HepG2 (cell line): ENCODE measurements around the gene FCHO1. TPM values are rescaled to one million over a fixed set of nuclear protein-coding genes. Genes with fewer than 3 reads are reported as not detected.

ENCODE experiments used
- CEBPG ChIP-seq: IDR thresholded peaks from 2 replicates; pipeline ENCODE4 v1.6.1; 2016
- ELF4 ChIP-seq: sonication (generic); formaldehyde crosslinking; IDR thresholded peaks from 2 replicates; pipeline ENCODE4 v1.5.0; 2020; ENCODE audit warnings: missing genetic modification reagents, mild to moderate bottlenecking, moderate library complexity, borderline replicate concordance
- FOXC1 ChIP-seq: sonication (generic); formaldehyde crosslinking; IDR thresholded peaks from 2 replicates; pipeline ENCODE4 v1.8.0; 2022; ENCODE audit warnings: mild to moderate bottlenecking, missing genetic modification reagents, borderline replicate concordance
- MTA3 ChIP-seq: sonication (generic); formaldehyde crosslinking; IDR thresholded peaks from 2 replicates; pipeline ENCODE4 v1.4.0; 2020; ENCODE audit warnings: missing genetic modification reagents
- MTF2 ChIP-seq: sonication (generic); formaldehyde crosslinking; IDR thresholded peaks from 2 replicates; pipeline ENCODE4 v1.5.0; 2020; ENCODE audit warnings: missing genetic modification reagents, borderline replicate concordance
- MZF1 ChIP-seq: sonication (generic); formaldehyde crosslinking; IDR thresholded peaks from 2 replicates; pipeline ENCODE4 v1.8.1; 2023; ENCODE audit warnings: mild to moderate bottlenecking, missing genetic modification reagents, borderline replicate concordance
- NR1H2 ChIP-seq: sonication (generic); formaldehyde crosslinking; IDR thresholded peaks from 2 replicates; pipeline ENCODE4 v1.8.1; 2022; ENCODE audit warnings: low read depth, missing genetic modification reagents, borderline replicate concordance
- RBFOX2 ChIP-seq: fragments of 200-400 bp; formaldehyde crosslinking; IDR thresholded peaks from 2 replicates; pipeline ENCODE4 v1.6.1; 2017; ENCODE audit warnings: low read depth, mild to moderate bottlenecking, low read length
- RXRB ChIP-seq: IDR thresholded peaks from 2 replicates; pipeline ENCODE4 v1.6.1; 2016; ENCODE audit warnings: borderline replicate concordance, missing genetic modification reagents, missing compliant biosample characterization
- SMARCE1 ChIP-seq: fragments of 450-650 bp; IDR thresholded peaks from 2 replicates; pipeline ENCODE4 v1.6.1; 2017; ENCODE audit warnings: borderline replicate concordance
- ZNF329 ChIP-seq: sonication (generic); formaldehyde crosslinking; IDR thresholded peaks from 2 replicates; pipeline ENCODE4 v1.9.0; 2021; ENCODE audit warnings: low read depth, mild to moderate bottlenecking, missing genetic modification reagents
- ZNF382 ChIP-seq: sonication (generic); formaldehyde crosslinking; IDR thresholded peaks from 2 replicates; pipeline ENCODE4 v1.5.0; 2020; ENCODE audit warnings: missing genetic modification reagents, mild to moderate bottlenecking, borderline replicate concordance
- ZNF557 ChIP-seq: sonication (generic); formaldehyde crosslinking; IDR thresholded peaks from 2 replicates; pipeline ENCODE4 v1.4.0; 2020; ENCODE audit warnings: missing genetic modification reagents
- ZNF782 ChIP-seq: sonication (generic); formaldehyde crosslinking; IDR thresholded peaks from 2 replicates; pipeline ENCODE4 v1.4.0; 2020; ENCODE audit warnings: missing genetic modification reagents, mild to moderate bottlenecking, borderline replicate concordance
- ZSCAN30 ChIP-seq: sonication (generic); formaldehyde crosslinking; IDR thresholded peaks from 2 replicates; pipeline ENCODE4 v1.5.0; 2020; ENCODE audit warnings: mild to moderate bottlenecking, missing genetic modification reagents
- polyA plus RNA-seq, 8 experiments: library from polyadenylated mRNA; depleted of rRNA in 3 of 8; stranded (reverse) in 7 of 8; unstranded in 1 of 8; fragments of >200 nt; fragmentation: Illumina TruSeq in 4 of 8; extraction: Trizol in 4 of 8; gene quantifications; 2 replicates each; pipeline versions ENCODE4 v1.2.1 to v1.2.3, GENCODE V29; 2011 to 2016; ENCODE audit warnings: low read depth in 4 of 8, missing spikeins in 1 of 8, mixed read lengths in 1 of 8; ENCODE audit not compliant: insufficient read depth in 1 of 8
- total RNA-seq, 5 experiments: library from RNA; depleted of rRNA; stranded (reverse); fragments of >200 nt; fragmentation: Illumina TruSeq; extraction: Trizol; gene quantifications; 2 replicates each; pipeline ENCODE4 v1.2.3, GENCODE V29; 2016; ENCODE audit warnings: low read depth in 1 of 5
- TF ChIP-seq, protein P1 (sequence below): sonication (generic); formaldehyde crosslinking; IDR thresholded peaks from 2 replicates; pipeline ENCODE4 v1.4.0; 2020; ENCODE audit warnings: missing genetic modification reagents, mild to moderate bottlenecking, borderline replicate concordance
- TF ChIP-seq, protein P2 (sequence below): IDR thresholded peaks from 2 replicates; pipeline ENCODE4 v1.6.1; 2016; ENCODE audit warnings: low read depth, borderline replicate concordance
- TF ChIP-seq, protein P3 (sequence below): IDR thresholded peaks from 2 replicates; pipeline ENCODE4 v1.6.1; 2016; ENCODE audit warnings: missing compliant biosample characterization, missing genetic modification reagents, borderline replicate concordance
- TF ChIP-seq, protein P4 (sequence below): sonication (generic); formaldehyde crosslinking; IDR thresholded peaks from 2 replicates; pipeline ENCODE4 v1.4.0; 2020; ENCODE audit warnings: missing genetic modification reagents, low read depth, mild to moderate bottlenecking, borderline replicate concordance
- TF ChIP-seq, protein P5 (sequence below): sonication (generic); formaldehyde crosslinking; IDR thresholded peaks from 2 replicates; pipeline ENCODE4 v1.8.1; 2022; ENCODE audit warnings: low read depth, mild to moderate bottlenecking, missing genetic modification reagents
- TF ChIP-seq, protein P6 (sequence below), 2 experiments: fragments of 450-650 bp in 1 of 2; sonication (generic) in 1 of 2; formaldehyde crosslinking; IDR thresholded peaks; 2 replicates each; pipeline versions ENCODE4 v1.5.0 to v1.8.0; 2020 to 2022; ENCODE audit warnings: mild to moderate bottlenecking in 1 of 2, missing genetic modification reagents in 1 of 2

FCHO1 gene
- total and polyA plus RNA-seq, 2 of the 13 experiments (the other 11 are each of a cell fraction or from before 2014, with no cell fraction given): 1.3 to 3.1 TPM

DNA sequence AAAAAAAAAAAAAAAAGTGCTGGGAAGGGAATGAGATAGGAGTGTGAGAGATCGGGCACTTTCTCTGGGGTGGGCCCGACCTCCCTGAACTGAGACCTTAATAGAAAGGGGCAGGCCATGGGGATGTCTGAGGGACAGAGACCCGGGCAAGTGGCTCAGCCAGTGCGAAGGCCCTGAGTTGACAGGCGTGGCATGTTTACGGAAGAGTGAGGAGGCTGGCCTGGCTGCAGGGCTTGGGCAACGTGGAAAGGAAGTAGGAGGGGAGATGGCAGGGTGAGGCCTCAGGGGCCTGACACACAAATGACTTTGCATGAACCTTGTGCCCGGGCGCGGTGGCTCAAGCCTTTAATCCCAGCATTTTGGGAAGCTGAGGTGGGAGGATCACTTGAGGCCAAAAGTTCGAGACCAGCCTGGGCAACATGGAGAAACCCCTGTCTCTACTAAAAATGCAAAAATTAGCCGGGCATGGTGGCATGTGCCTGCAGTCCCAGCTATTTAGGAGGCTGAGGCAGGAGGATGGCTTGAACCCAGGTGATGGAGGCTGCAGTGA lies 13.9 kb downstream of the FCHO1 start (continued):
- TF ChIP-seq, protein P1, sequence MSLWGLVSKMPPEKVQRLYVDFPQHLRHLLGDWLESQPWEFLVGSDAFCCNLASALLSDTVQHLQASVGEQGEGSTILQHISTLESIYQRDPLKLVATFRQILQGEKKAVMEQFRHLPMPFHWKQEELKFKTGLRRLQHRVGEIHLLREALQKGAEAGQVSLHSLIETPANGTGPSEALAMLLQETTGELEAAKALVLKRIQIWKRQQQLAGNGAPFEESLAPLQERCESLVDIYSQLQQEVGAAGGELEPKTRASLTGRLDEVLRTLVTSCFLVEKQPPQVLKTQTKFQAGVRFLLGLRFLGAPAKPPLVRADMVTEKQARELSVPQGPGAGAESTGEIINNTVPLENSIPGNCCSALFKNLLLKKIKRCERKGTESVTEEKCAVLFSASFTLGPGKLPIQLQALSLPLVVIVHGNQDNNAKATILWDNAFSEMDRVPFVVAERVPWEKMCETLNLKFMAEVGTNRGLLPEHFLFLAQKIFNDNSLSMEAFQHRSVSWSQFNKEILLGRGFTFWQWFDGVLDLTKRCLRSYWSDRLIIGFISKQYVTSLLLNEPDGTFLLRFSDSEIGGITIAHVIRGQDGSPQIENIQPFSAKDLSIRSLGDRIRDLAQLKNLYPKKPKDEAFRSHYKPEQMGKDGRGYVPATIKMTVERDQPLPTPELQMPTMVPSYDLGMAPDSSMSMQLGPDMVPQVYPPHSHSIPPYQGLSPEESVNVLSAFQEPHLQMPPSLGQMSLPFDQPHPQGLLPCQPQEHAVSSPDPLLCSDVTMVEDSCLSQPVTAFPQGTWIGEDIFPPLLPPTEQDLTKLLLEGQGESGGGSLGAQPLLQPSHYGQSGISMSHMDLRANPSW (CRISPR knock-in tag): no peak
- peak; percentile 80 for TF ChIP-seq CEBPG (CRISPR knock-in tag)
- TF ChIP-seq ZNF329 (CRISPR knock-in tag): no peak
- TF ChIP-seq MTA3 (CRISPR knock-in tag): no peak
- TF ChIP-seq, protein P2, sequence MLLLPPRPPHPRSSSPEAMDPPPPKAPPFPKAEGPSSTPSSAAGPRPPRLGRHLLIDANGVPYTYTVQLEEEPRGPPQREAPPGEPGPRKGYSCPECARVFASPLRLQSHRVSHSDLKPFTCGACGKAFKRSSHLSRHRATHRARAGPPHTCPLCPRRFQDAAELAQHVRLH: peak; percentile 83; the same call in 1 of the 2 replicates
- TF ChIP-seq MZF1: no peak
- TF ChIP-seq, protein P3, sequence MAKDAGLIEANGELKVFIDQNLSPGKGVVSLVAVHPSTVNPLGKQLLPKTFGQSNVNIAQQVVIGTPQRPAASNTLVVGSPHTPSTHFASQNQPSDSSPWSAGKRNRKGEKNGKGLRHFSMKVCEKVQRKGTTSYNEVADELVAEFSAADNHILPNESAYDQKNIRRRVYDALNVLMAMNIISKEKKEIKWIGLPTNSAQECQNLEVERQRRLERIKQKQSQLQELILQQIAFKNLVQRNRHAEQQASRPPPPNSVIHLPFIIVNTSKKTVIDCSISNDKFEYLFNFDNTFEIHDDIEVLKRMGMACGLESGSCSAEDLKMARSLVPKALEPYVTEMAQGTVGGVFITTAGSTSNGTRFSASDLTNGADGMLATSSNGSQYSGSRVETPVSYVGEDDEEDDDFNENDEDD (CRISPR knock-in tag): peak; percentile 12; the same call in 1 of the 2 replicates
- no peak for TF ChIP-seq ZNF557 (CRISPR knock-in tag)
- no peak for TF ChIP-seq ZNF782 (CRISPR knock-in tag)
- TF ChIP-seq FOXC1: no peak
- TF ChIP-seq, protein P4, sequence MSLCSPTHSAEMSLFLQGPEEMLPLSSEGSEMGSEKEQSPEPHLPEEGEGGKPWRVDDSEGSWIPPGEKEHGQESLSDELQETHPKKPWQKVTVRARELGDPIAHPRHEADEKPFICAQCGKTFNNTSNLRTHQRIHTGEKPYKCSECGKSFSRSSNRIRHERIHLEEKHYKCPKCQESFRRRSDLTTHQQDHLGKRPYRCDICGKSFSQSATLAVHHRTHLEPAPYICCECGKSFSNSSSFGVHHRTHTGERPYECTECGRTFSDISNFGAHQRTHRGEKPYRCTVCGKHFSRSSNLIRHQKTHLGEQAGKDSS (CRISPR knock-in tag): peak; percentile 67; the same call in 1 of the 2 replicates
- TF ChIP-seq RXRB (CRISPR knock-in tag): peak; percentile 82; the same call in 1 of the 2 replicates
- TF ChIP-seq ELF4 (CRISPR knock-in tag): no peak
- no peak for TF ChIP-seq NR1H2 (CRISPR knock-in tag)
- TF ChIP-seq ZSCAN30 (CRISPR knock-in tag): no peak
- no peak for TF ChIP-seq SMARCE1
- TF ChIP-seq, protein P5, sequence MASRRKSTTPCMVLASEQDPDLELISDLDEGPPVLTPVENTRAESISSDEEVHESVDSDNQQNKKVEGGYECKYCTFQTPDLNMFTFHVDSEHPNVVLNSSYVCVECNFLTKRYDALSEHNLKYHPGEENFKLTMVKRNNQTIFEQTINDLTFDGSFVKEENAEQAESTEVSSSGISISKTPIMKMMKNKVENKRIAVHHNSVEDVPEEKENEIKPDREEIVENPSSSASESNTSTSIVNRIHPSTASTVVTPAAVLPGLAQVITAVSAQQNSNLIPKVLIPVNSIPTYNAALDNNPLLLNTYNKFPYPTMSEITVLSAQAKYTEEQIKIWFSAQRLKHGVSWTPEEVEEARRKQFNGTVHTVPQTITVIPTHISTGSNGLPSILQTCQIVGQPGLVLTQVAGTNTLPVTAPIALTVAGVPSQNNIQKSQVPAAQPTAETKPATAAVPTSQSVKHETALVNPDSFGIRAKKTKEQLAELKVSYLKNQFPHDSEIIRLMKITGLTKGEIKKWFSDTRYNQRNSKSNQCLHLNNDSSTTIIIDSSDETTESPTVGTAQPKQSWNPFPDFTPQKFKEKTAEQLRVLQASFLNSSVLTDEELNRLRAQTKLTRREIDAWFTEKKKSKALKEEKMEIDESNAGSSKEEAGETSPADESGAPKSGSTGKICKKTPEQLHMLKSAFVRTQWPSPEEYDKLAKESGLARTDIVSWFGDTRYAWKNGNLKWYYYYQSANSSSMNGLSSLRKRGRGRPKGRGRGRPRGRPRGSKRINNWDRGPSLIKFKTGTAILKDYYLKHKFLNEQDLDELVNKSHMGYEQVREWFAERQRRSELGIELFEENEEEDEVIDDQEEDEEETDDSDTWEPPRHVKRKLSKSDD (CRISPR knock-in tag): no peak
- no peak for TF ChIP-seq ZNF382 (CRISPR knock-in tag)
- TF ChIP-seq RBFOX2: no peak
- TF ChIP-seq MTF2 (CRISPR knock-in tag): no peak
- TF ChIP-seq, protein P6, sequence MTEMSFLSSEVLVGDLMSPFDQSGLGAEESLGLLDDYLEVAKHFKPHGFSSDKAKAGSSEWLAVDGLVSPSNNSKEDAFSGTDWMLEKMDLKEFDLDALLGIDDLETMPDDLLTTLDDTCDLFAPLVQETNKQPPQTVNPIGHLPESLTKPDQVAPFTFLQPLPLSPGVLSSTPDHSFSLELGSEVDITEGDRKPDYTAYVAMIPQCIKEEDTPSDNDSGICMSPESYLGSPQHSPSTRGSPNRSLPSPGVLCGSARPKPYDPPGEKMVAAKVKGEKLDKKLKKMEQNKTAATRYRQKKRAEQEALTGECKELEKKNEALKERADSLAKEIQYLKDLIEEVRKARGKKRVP (CRISPR knock-in tag; IDR thresholded peaks at IDR 0.05): no peak
